CD14-positive monocyte (primary cell): ENCODE measurements around the gene C19orf33. TPM values are rescaled to one million over a fixed set of nuclear protein-coding genes. Genes with fewer than 3 reads are reported as not detected.

Experiments used
- DNase-seq, 3 donors: peaks; one replicate each; pipeline ENCODE4 v3.0.0-alpha.2; 2011 to 2022
- H2AFZ ChIP-seq: 2 replicates; pipeline ENCODE4 v1.6.0; 2012; ENCODE audit warnings: mild to moderate bottlenecking, low read depth, low read length, inconsistent platforms; ENCODE audit not compliant: insufficient read depth, poor library complexity, severe bottlenecking
- H3K27ac ChIP-seq, 2 donors: 1 replicate in 1 of 2; 2 replicates in 1 of 2; pipeline ENCODE4 v1.5.1; 2012 to 2013; ENCODE audit warnings: low read length in 2 of 2, control low read depth in 1 of 2, inconsistent platforms in 1 of 2, low read depth in 1 of 2, mild to moderate bottlenecking in 1 of 2
- H3K27me3 ChIP-seq, 2 donors: one replicate each; pipeline versions ENCODE4 v1.6.0 to v1.6.1; 2011 to 2013; ENCODE audit warnings: low read length in 2 of 2; ENCODE audit not compliant: control insufficient read depth in 2 of 2, insufficient read depth in 2 of 2
- H3K36me3 ChIP-seq, 2 donors: replicated peaks in 1 of 2; 1 replicate in 1 of 2; 2 replicates in 1 of 2; pipeline versions ENCODE4 v1.5.1 to v1.6.1; 2012 to 2013; ENCODE audit warnings: low read length in 2 of 2, control low read depth in 1 of 2, inconsistent platforms in 1 of 2, mild to moderate bottlenecking in 1 of 2; ENCODE audit not compliant: insufficient read depth in 2 of 2, control insufficient read depth in 1 of 2
- H3K4me1 ChIP-seq, 2 donors: 1 replicate in 1 of 2; 2 replicates in 1 of 2; pipeline versions ENCODE4 v1.5.1 to v1.6.1; 2012 to 2013; ENCODE audit warnings: low read length in 2 of 2, control low read depth in 1 of 2, inconsistent platforms in 1 of 2, mild to moderate bottlenecking in 1 of 2, moderate library complexity in 1 of 2; ENCODE audit not compliant: insufficient read depth in 2 of 2, control insufficient read depth in 1 of 2
- H3K4me2 ChIP-seq: replicated peaks from 2 replicates; pipeline ENCODE3; 2012; ENCODE audit warnings: low read length, moderate library complexity, mild to moderate bottlenecking; ENCODE audit not compliant: poor library complexity, severe bottlenecking; ENCODE audit errors: extremely low read depth
- H3K4me3 ChIP-seq, 3 experiments: fragments of 200-600 bp in 1 of 3; sonication (generic) in 1 of 3; replicated peaks in 1 of 3; 1 replicate in 2 of 3; 2 replicates in 1 of 3; pipeline ENCODE4 v1.5.1; 2011 to 2013; ENCODE audit warnings: low read length in 3 of 3, mild to moderate bottlenecking in 3 of 3, control low read depth in 2 of 3, low read depth in 2 of 3, inconsistent platforms in 1 of 3, moderate library complexity in 1 of 3
- H3K79me2 ChIP-seq: 2 replicates; pipeline ENCODE4 v1.6.0; 2012; ENCODE audit warnings: mild to moderate bottlenecking, control low read depth, inconsistent platforms, low read length, moderate library complexity; ENCODE audit not compliant: insufficient read depth
- H3K9ac ChIP-seq: 2 replicates; pipeline ENCODE4 v1.6.0; 2017; ENCODE audit warnings: low read length, mild to moderate bottlenecking; ENCODE audit not compliant: insufficient read depth, poor library complexity, severe bottlenecking
- H3K9me3 ChIP-seq, 2 donors: replicated peaks in 1 of 2; 1 replicate in 1 of 2; 2 replicates in 1 of 2; pipeline versions ENCODE4 v1.5.1 to v1.6.1; 2012 to 2013; ENCODE audit warnings: low read length in 2 of 2, control low read depth in 1 of 2; ENCODE audit not compliant: control insufficient read depth in 1 of 2, insufficient read depth in 1 of 2
- H4K20me1 ChIP-seq: 2 replicates; pipeline ENCODE4 v1.6.0; 2012; ENCODE audit warnings: mild to moderate bottlenecking, low read length, control low read depth, moderate library complexity; ENCODE audit not compliant: insufficient read depth
- H3K27ac Mint-ChIP-seq, 7 donors: one replicate each; pipeline ENCODE4 v1.8.0; 2020; ENCODE audit warnings: mild to moderate bottlenecking in 7 of 7, mixed read lengths in 7 of 7, moderate library complexity in 6 of 7, inconsistent platforms in 2 of 7
- H3K27me3 Mint-ChIP-seq, 3 donors: one replicate each; pipeline ENCODE4 v1.8.0; 2021 to 2022; ENCODE audit warnings: low read depth in 3 of 3, mild to moderate bottlenecking in 3 of 3, mixed read lengths in 3 of 3, moderate library complexity in 3 of 3, inconsistent platforms in 1 of 3
- H3K36me3 Mint-ChIP-seq, 2 donors: one replicate each; pipeline ENCODE4 v1.8.0; 2020; ENCODE audit warnings: mixed read lengths in 2 of 2, inconsistent platforms in 1 of 2, mild to moderate bottlenecking in 1 of 2
- H3K4me1 Mint-ChIP-seq: one replicate; pipeline ENCODE4 v1.8.0; 2020; ENCODE audit warnings: mild to moderate bottlenecking, mixed read lengths
- H3K4me3 Mint-ChIP-seq, 2 donors: one replicate each; pipeline ENCODE4 v1.8.0; 2020; ENCODE audit warnings: mild to moderate bottlenecking in 2 of 2, mixed read lengths in 2 of 2, moderate library complexity in 1 of 2
- H3K9me3 Mint-ChIP-seq, 7 donors: one replicate each; pipeline ENCODE4 v1.8.0; 2020 to 2022; ENCODE audit warnings: mixed read lengths in 7 of 7, mild to moderate bottlenecking in 6 of 7, moderate library complexity in 6 of 7, inconsistent platforms in 2 of 7
- CTCF ChIP-seq: fragments of 200-600 bp; IDR thresholded peaks from one replicate; pipeline ENCODE4 v1.8.0; 2022; ENCODE audit warnings: antibody characterized with exemption, mild to moderate bottlenecking
- WGBS: methylation state at CpG from one replicate; pipeline ENCODE4 v1.1.5; 2013; ENCODE audit warnings: missing lambda C conversion rate; ENCODE audit not compliant: insufficient coverage; 5-methylcytosine and 5-hydroxymethylcytosine counted together
- intact Hi-C, 2 donors: fragments of 100-400 bp; cut with micrococcal nuclease; formaldehyde crosslinking; loops; one replicate each; pipeline versions ENCODE4 v1.15.0 to v1.15.1; 2023
- polyA plus RNA-seq, 3 donors: library from polyadenylated mRNA; depleted of rRNA in 1 of 3; unstranded in 2 of 3; stranded (reverse) in 1 of 3; fragments of 300-500 nt in 2 of 3; fragments of >200 nt in 1 of 3; fragmentation: Illumina TruSeq in 2 of 3; gene quantifications; 1 replicate in 2 of 3; 2 replicates in 1 of 3; pipeline ENCODE4 v1.2.3, GENCODE V29; 2012 to 2021

Gene C19orf33
- polyA plus RNA-seq, 3 donors: 0.43 to 0.73 (median 0.69) TPM

- H3K36me3 Mint-ChIP-seq: peaks cover 27 to 39% of the 10 kb centered on the region in 2 donors
- H3K4me3 Mint-ChIP-seq: no peak overlapping the region
Observed at GRCh38 chr19:38304352-38304865, 358 bp downstream of the C19orf33 start.

DNA sequence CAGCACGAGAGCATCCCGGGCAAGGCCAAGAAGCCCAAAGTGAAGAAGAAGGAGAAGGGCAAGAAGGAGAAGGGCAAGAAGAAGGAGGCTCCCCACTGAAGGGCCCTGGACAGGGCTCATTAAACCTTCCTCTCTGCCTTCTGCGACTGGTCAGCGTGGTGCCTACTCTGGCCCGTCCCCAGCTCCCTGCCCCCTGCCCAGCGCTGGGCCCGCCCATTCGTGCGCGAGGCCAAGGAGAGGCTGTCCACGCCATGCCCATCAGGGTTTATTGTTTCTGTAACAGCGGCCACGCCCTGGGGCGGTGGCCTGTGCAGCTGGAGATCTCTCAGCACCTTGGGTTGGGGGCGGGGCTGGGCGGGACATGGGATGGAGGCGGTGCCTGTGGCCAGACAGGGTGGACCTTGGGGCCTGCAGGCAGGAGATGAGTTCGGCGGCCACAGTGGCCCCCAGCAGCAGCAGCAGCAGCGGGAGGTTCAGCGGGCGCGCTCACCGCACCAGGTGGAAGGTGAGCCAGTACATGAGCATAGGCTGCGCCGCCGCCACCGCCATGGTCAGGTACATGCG, 897 bp downstream of the C19orf33 start:
- peaks cover 26 to 36% of the 10 kb centered on the region in 2 donors for H3K4me1 ChIP-seq
- Mint-ChIP-seq H3K4me3 (no peak overlapping the region), H3K4me1 (peaks cover 29% of the 10 kb centered on the region), H3K9me3 (peaks cover 0 to 3% (median 0%) of the 10 kb centered on the region in 7 donors), H3K36me3 (peaks cover 30 to 45% of the 10 kb centered on the region in 2 donors), H3K27ac (no peak overlapping the region), H3K27me3 (peaks cover 4 to 11% (median 8%) of the 10 kb centered on the region in 3 donors)
- no peak for TF ChIP-seq CTCF
- no peaks in the 10 kb centered on the region for H3K79me2 ChIP-seq
- H3K36me3 ChIP-seq: peaks cover 18 to 21% of the 10 kb centered on the region in 2 donors
- no peaks in the 10 kb centered on the region for H4K20me1 ChIP-seq
- no peak overlapping the region for H3K4me3 ChIP-seq
- H3K9ac ChIP-seq: no peak overlapping the region
- intact Hi-C loops: no loop called here
- 96% methylated on average over 27 of the region's 29 CpGs for WGBS
- no peak overlapping the region for H3K27ac ChIP-seq
- H3K27me3 ChIP-seq: no peaks in the 10 kb centered on the region
- no peak overlapping the region for H3K4me2 ChIP-seq
- no peaks in the 10 kb centered on the region for H3K9me3 ChIP-seq
- DNase-seq: no peak
- no peak overlapping the region for H2AFZ ChIP-seq

More at GRCh38 chr19:38304352-38304865, 358 bp downstream of the C19orf33 start:
- Histone ChIP-seq H3K4me1 (peaks cover 23 to 31% of the 10 kb centered on the region in 2 donors), H3K4me3 (no peak overlapping the region), H3K27me3 (no peaks in the 10 kb centered on the region), H3K9me3 (no peaks in the 10 kb centered on the region), H3K27ac (no peak overlapping the region), H3K36me3 (peaks cover 16 to 21% of the 10 kb centered on the region in 2 donors), H3K79me2 (no peaks in the 10 kb centered on the region), H3K4me2 (peak overlapping the region; percentile 54), H4K20me1 (no peaks in the 10 kb centered on the region), H2AFZ (no peak overlapping the region), H3K9ac (peak overlapping the region; percentile 40)
- Mint-ChIP-seq H3K27ac (no peak overlapping the region), H3K27me3 (peaks cover 4 to 12% (median 8%) of the 10 kb centered on the region in 3 donors), H3K9me3 (peaks cover 0 to 3% (median 0%) of the 10 kb centered on the region in 7 donors), H3K4me1 (peaks cover 26% of the 10 kb centered on the region)
- WGBS: 87% methylated on average over 20 of the region's 27 CpGs
- intact Hi-C loops: no loop called here
- DNase-seq: no peak
- no peak for TF ChIP-seq CTCF
